CD14-positive monocyte (primary cell): ENCODE results near the gene GEMIN7. TPM values are rescaled to one million over a fixed set of nuclear protein-coding genes. Genes with fewer than 3 reads are reported as not detected.

ENCODE experiments used
- DNase-seq, 3 donors: peaks; one replicate each; pipeline ENCODE4 v3.0.0-alpha.2; 2011 to 2022
- H2AFZ ChIP-seq: 2 replicates; pipeline ENCODE4 v1.6.0; 2012; ENCODE audit warnings: mild to moderate bottlenecking, low read depth, low read length, inconsistent platforms; ENCODE audit not compliant: insufficient read depth, poor library complexity, severe bottlenecking
- H3K27ac ChIP-seq, 2 donors: 1 replicate in 1 of 2; 2 replicates in 1 of 2; pipeline ENCODE4 v1.5.1; 2012 to 2013; ENCODE audit warnings: low read length in 2 of 2, control low read depth in 1 of 2, inconsistent platforms in 1 of 2, low read depth in 1 of 2, mild to moderate bottlenecking in 1 of 2
- H3K27me3 ChIP-seq, 2 donors: one replicate each; pipeline versions ENCODE4 v1.6.0 to v1.6.1; 2011 to 2013; ENCODE audit warnings: low read length in 2 of 2; ENCODE audit not compliant: control insufficient read depth in 2 of 2, insufficient read depth in 2 of 2
- H3K36me3 ChIP-seq, 2 donors: replicated peaks in 1 of 2; 1 replicate in 1 of 2; 2 replicates in 1 of 2; pipeline versions ENCODE4 v1.5.1 to v1.6.1; 2012 to 2013; ENCODE audit warnings: low read length in 2 of 2, control low read depth in 1 of 2, inconsistent platforms in 1 of 2, mild to moderate bottlenecking in 1 of 2; ENCODE audit not compliant: insufficient read depth in 2 of 2, control insufficient read depth in 1 of 2
- H3K4me1 ChIP-seq, 2 donors: 1 replicate in 1 of 2; 2 replicates in 1 of 2; pipeline versions ENCODE4 v1.5.1 to v1.6.1; 2012 to 2013; ENCODE audit warnings: low read length in 2 of 2, control low read depth in 1 of 2, inconsistent platforms in 1 of 2, mild to moderate bottlenecking in 1 of 2, moderate library complexity in 1 of 2; ENCODE audit not compliant: insufficient read depth in 2 of 2, control insufficient read depth in 1 of 2
- H3K4me2 ChIP-seq: replicated peaks from 2 replicates; pipeline ENCODE3; 2012; ENCODE audit warnings: low read length, moderate library complexity, mild to moderate bottlenecking; ENCODE audit not compliant: poor library complexity, severe bottlenecking; ENCODE audit errors: extremely low read depth
- H3K4me3 ChIP-seq, 3 experiments: fragments of 200-600 bp in 1 of 3; sonication (generic) in 1 of 3; replicated peaks in 1 of 3; 1 replicate in 2 of 3; 2 replicates in 1 of 3; pipeline ENCODE4 v1.5.1; 2011 to 2013; ENCODE audit warnings: low read length in 3 of 3, mild to moderate bottlenecking in 3 of 3, control low read depth in 2 of 3, low read depth in 2 of 3, inconsistent platforms in 1 of 3, moderate library complexity in 1 of 3
- H3K79me2 ChIP-seq: 2 replicates; pipeline ENCODE4 v1.6.0; 2012; ENCODE audit warnings: mild to moderate bottlenecking, control low read depth, inconsistent platforms, low read length, moderate library complexity; ENCODE audit not compliant: insufficient read depth
- H3K9ac ChIP-seq: 2 replicates; pipeline ENCODE4 v1.6.0; 2017; ENCODE audit warnings: low read length, mild to moderate bottlenecking; ENCODE audit not compliant: insufficient read depth, poor library complexity, severe bottlenecking
- H3K9me3 ChIP-seq, 2 donors: replicated peaks in 1 of 2; 1 replicate in 1 of 2; 2 replicates in 1 of 2; pipeline versions ENCODE4 v1.5.1 to v1.6.1; 2012 to 2013; ENCODE audit warnings: low read length in 2 of 2, control low read depth in 1 of 2; ENCODE audit not compliant: control insufficient read depth in 1 of 2, insufficient read depth in 1 of 2
- H4K20me1 ChIP-seq: 2 replicates; pipeline ENCODE4 v1.6.0; 2012; ENCODE audit warnings: mild to moderate bottlenecking, low read length, control low read depth, moderate library complexity; ENCODE audit not compliant: insufficient read depth
- H3K27ac Mint-ChIP-seq, 7 donors: one replicate each; pipeline ENCODE4 v1.8.0; 2020; ENCODE audit warnings: mild to moderate bottlenecking in 7 of 7, mixed read lengths in 7 of 7, moderate library complexity in 6 of 7, inconsistent platforms in 2 of 7
- H3K27me3 Mint-ChIP-seq, 3 donors: one replicate each; pipeline ENCODE4 v1.8.0; 2021 to 2022; ENCODE audit warnings: low read depth in 3 of 3, mild to moderate bottlenecking in 3 of 3, mixed read lengths in 3 of 3, moderate library complexity in 3 of 3, inconsistent platforms in 1 of 3
- H3K36me3 Mint-ChIP-seq, 2 donors: one replicate each; pipeline ENCODE4 v1.8.0; 2020; ENCODE audit warnings: mixed read lengths in 2 of 2, inconsistent platforms in 1 of 2, mild to moderate bottlenecking in 1 of 2
- H3K4me1 Mint-ChIP-seq: one replicate; pipeline ENCODE4 v1.8.0; 2020; ENCODE audit warnings: mild to moderate bottlenecking, mixed read lengths
- H3K4me3 Mint-ChIP-seq, 2 donors: one replicate each; pipeline ENCODE4 v1.8.0; 2020; ENCODE audit warnings: mild to moderate bottlenecking in 2 of 2, mixed read lengths in 2 of 2, moderate library complexity in 1 of 2
- H3K9me3 Mint-ChIP-seq, 7 donors: one replicate each; pipeline ENCODE4 v1.8.0; 2020 to 2022; ENCODE audit warnings: mixed read lengths in 7 of 7, mild to moderate bottlenecking in 6 of 7, moderate library complexity in 6 of 7, inconsistent platforms in 2 of 7
- CTCF ChIP-seq: fragments of 200-600 bp; IDR thresholded peaks from one replicate; pipeline ENCODE4 v1.8.0; 2022; ENCODE audit warnings: antibody characterized with exemption, mild to moderate bottlenecking
- WGBS: methylation state at CpG from one replicate; pipeline ENCODE4 v1.1.5; 2013; ENCODE audit warnings: missing lambda C conversion rate; ENCODE audit not compliant: insufficient coverage; 5-methylcytosine and 5-hydroxymethylcytosine counted together
- intact Hi-C, 2 donors: fragments of 100-400 bp; cut with micrococcal nuclease; formaldehyde crosslinking; loops; one replicate each; pipeline versions ENCODE4 v1.15.0 to v1.15.1; 2023
- polyA plus RNA-seq, 3 donors: library from polyadenylated mRNA; depleted of rRNA in 1 of 3; unstranded in 2 of 3; stranded (reverse) in 1 of 3; fragments of 300-500 nt in 2 of 3; fragments of >200 nt in 1 of 3; fragmentation: Illumina TruSeq in 2 of 3; gene quantifications; 1 replicate in 2 of 3; 2 replicates in 1 of 3; pipeline ENCODE4 v1.2.3, GENCODE V29; 2012 to 2021

Gene GEMIN7
- polyA plus RNA-seq, 3 donors = 67.6 to 83.4 (median 78.4) TPM

DNA sequence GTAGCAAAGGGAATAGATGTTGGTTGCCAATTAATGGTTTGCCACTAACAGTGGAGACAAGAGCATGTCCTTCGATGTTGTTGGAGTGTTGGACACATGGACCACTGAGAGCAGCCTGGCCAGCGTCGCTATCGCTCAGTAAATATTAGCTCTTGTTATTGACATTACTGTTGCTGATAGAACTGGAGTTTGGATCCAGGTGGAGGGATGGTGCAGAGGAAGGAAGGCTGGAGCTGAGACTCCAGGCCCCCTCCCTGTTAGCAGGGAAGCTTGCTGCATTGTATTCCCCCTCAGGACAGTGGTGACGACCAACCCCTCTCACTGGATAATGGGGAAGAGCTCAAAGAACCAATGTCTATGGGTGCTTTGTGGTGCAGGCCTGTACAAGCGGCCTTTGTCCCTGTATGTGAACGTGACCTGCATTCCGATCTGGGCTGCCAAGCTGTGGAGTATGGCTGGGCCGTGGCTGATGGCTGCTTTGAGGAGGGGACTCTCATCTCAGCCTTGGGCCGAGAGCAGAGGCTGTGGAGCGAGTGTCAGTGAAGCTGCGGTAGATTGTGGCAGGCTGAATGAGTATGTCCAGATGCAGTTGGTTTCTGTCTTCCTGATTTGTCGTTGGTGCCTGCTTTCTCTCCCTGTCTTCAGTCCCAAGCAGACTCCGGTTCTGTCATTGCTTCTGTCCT is 33.2 kb upstream of the GEMIN7 start:
- no peak for DNase-seq
- H2AFZ ChIP-seq = no peak overlapping the region
- peak overlapping the region; percentile 33 to 95 (median 93) for H3K27ac Mint-ChIP-seq
- H3K9me3 ChIP-seq = no peaks in the 10 kb centered on the region
- intact Hi-C loops = loop anchor here in 1 of 2 donors (5.0 kb wide), 1 partner anchor 46 kb away; the partner anchor contains the start of gene PPP1R37
- no peak overlapping the region for H3K9ac ChIP-seq
- 95% methylated on average over 8 of the region's 14 CpGs for WGBS
- peaks cover 38 to 42% of the 10 kb centered on the region in 2 donors for H3K4me1 ChIP-seq
- no peak overlapping the region for H3K4me3 ChIP-seq
- peaks cover 99% of the 10 kb centered on the region for H3K79me2 ChIP-seq
- H3K9me3 Mint-ChIP-seq = no peaks in the 10 kb centered on the region
- H3K27me3 ChIP-seq = no peaks in the 10 kb centered on the region
- H3K36me3 ChIP-seq = peaks cover 48 to 74% of the 10 kb centered on the region in 2 donors
- peaks cover 48 to 76% of the 10 kb centered on the region in 2 donors for H3K36me3 Mint-ChIP-seq
- peaks cover 95% of the 10 kb centered on the region for H4K20me1 ChIP-seq
- H3K4me3 Mint-ChIP-seq = no peak overlapping the region
- H3K4me1 Mint-ChIP-seq = peaks cover 54% of the 10 kb centered on the region
- no peak overlapping the region for H3K4me2 ChIP-seq
- peak overlapping the region; percentile 61 to 72 for H3K27ac ChIP-seq
- TF ChIP-seq CTCF = no peak
- H3K27me3 Mint-ChIP-seq = peaks cover 0 to 2% (median 1%) of the 10 kb centered on the region in 3 donors

DNA sequence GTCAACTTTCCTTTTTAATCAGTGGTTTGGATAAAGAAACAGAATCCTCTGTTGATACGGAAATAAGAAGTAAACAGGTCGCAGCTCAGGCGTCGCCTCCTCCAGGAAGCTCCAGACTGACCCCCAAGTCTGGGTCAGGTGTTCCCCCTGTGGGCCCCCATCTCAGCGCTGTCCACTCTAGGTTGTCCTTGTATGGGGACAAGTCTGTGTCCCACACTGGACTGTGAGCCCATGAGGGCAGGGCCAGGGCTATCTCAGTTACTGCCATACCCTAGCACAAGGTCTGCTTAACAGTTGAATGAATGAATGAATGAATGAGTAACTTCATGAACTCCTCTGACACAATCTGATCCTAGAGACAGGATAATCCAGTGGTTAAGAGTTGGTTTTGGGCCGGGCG is 32.7 kb upstream of the GEMIN7 start:
- Histone ChIP-seq H3K4me1 (peaks cover 32 to 37% of the 10 kb centered on the region in 2 donors), H3K9ac (no peak overlapping the region), H3K36me3 (peaks cover 47 to 77% of the 10 kb centered on the region in 2 donors), H4K20me1 (peaks cover 95% of the 10 kb centered on the region), H3K4me3 (no peak overlapping the region), H3K79me2 (peaks cover 99% of the 10 kb centered on the region), H3K9me3 (no peaks in the 10 kb centered on the region), H3K4me2 (no peak overlapping the region), H3K27me3 (no peaks in the 10 kb centered on the region), H3K27ac (peak overlapping the region; percentile 61 to 72), H2AFZ (no peak overlapping the region)
- Mint-ChIP-seq H3K27me3 (peaks cover 0 to 2% (median 1%) of the 10 kb centered on the region in 3 donors), H3K9me3 (no peaks in the 10 kb centered on the region), H3K4me3 (no peak overlapping the region), H3K4me1 (peaks cover 50% of the 10 kb centered on the region), H3K27ac (peak overlapping the region; percentile 83 to 95 (median 93)), H3K36me3 (peaks cover 47 to 76% of the 10 kb centered on the region in 2 donors)
- 96% methylated on average over 5 of the region's 7 CpGs for WGBS
- no peak for DNase-seq
- intact Hi-C loops = loop anchor here in 1 of 2 donors (5.0 kb wide), 1 partner anchor 46 kb away; the partner anchor contains the start of gene PPP1R37
- TF ChIP-seq CTCF = no peak
